Mesenteric fat pad (tissue), 1 donor: ENCODE data around the gene LRMDA. TPM values are rescaled to one million over a fixed set of nuclear protein-coding genes. Genes with fewer than 3 reads are reported as not detected.

Experiments
- DNase-seq: peaks from one replicate; pipeline ENCODE4 v3.0.0-alpha.2; 2020; ENCODE audit warnings: low spot score
- total RNA-seq: library from RNA; stranded (reverse); fragmentation: NEBNext Ultra II Directional; extraction: Animal tissue kit (Norgen Biotek cat#: 25700); gene quantifications from one replicate; pipeline ENCODE4 v1.2.1, GENCODE V29; 2021
- donor health status: DM: yes; HTN: yes; CAD: no.

LRMDA gene
- total RNA-seq, 1 donor from 2014 or later, result 26.6 TPM

- DNase-seq, result no peak
Measured at GRCh38 chr10:76309070-76309469, 877.6 kb downstream of the LRMDA start.

- no peak for DNase-seq
Measured at GRCh38 chr10:76309741-76310587, 878.5 kb downstream of the LRMDA start.

- no peak for DNase-seq
Measured at GRCh38 chr10:76310588-76311080, 879.2 kb downstream of the LRMDA start.

- DNase-seq, result no peak
Measured at GRCh38 chr10:76311752-76312636, 880.6 kb downstream of the LRMDA start.

- DNase-seq, result no peak
Measured at GRCh38 chr10:76315240-76315639, 883.8 kb downstream of the LRMDA start.

- DNase-seq, result no peak
Measured at GRCh38 chr10:76316234-76316633, 884.8 kb downstream of the LRMDA start.

- no peak for DNase-seq
Measured at GRCh38 chr10:76317078-76317477, 885.7 kb downstream of the LRMDA start.

GRCh38 chr10:76318211-76318610, 886.8 kb downstream of the LRMDA start:
- DNase-seq, result no peak

GRCh38 chr10:76319661-76320060, 888.2 kb downstream of the LRMDA start:
- no peak for DNase-seq

- DNase-seq, result no peak
Measured at GRCh38 chr10:76324283-76324682, 892.9 kb downstream of the LRMDA start.

- no peak for DNase-seq
Measured at GRCh38 chr10:76327441-76327840, 896.0 kb downstream of the LRMDA start.

GRCh38 chr10:76328348-76328747, 896.9 kb downstream of the LRMDA start:
- DNase-seq, result no peak

- DNase-seq, result no peak
Measured at GRCh38 chr10:76329891-76330575, 898.6 kb downstream of the LRMDA start.

- DNase-seq, result no peak
Measured at GRCh38 chr10:76331742-76332141, 900.3 kb downstream of the LRMDA start.

GRCh38 chr10:76333326-76333725, 901.9 kb downstream of the LRMDA start:
- no peak for DNase-seq

- DNase-seq, result no peak
Measured at GRCh38 chr10:76333796-76334195, 902.4 kb downstream of the LRMDA start.

GRCh38 chr10:76334255-76334654, 902.8 kb downstream of the LRMDA start:
- DNase-seq, result no peak

- no peak for DNase-seq
Measured at GRCh38 chr10:76336213-76336963, 905.0 kb downstream of the LRMDA start.

- DNase-seq, result no peak
Measured at GRCh38 chr10:76337641-76338040, 906.2 kb downstream of the LRMDA start.

GRCh38 chr10:76338187-76338586, 906.8 kb downstream of the LRMDA start:
- no peak for DNase-seq

- no peak for DNase-seq
Measured at GRCh38 chr10:76341740-76342139, 910.3 kb downstream of the LRMDA start.
